Measurements from ENCODE around the gene EDN3.

Gene EDN3

DNA sequence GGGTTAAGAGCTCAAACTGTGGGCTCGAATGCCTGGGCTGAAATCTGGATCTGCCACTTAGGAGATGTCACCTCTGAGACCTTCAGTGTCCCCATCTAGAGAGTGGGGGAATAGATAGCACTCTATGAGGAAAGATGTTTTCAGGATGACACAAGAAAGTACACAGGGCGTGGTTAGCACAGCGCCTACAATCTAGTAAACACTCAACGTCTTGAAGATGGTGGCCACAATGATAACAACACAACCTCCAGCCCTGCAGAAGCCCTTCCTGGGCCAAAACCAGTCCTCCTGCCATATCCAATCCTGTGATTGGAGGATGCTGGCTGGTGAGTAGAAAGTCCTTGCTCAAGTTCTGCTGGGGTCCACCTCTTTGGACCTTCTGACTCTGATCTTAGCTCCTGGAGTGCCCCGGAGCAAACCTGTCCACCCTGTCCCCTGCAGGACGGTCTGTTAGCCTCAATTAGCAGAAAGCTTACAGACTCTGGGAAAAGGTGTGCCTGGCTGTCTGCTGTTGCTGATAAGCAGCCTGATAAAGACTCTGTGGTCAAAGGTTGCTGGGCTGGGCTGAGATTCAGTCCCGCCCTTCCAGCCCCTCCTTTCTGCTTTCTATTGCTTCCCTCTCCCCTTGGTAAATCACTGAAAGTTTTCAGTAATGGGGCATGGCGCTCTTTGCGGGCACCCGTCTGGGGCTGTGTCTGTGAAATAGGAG, 8.2 kb downstream of the EDN3 start:
- no peak for DNase-seq

- DNase-seq, result no peak
Measured at GRCh38 chr20:59309218-59309617, 8.8 kb downstream of the EDN3 start.

DNA sequence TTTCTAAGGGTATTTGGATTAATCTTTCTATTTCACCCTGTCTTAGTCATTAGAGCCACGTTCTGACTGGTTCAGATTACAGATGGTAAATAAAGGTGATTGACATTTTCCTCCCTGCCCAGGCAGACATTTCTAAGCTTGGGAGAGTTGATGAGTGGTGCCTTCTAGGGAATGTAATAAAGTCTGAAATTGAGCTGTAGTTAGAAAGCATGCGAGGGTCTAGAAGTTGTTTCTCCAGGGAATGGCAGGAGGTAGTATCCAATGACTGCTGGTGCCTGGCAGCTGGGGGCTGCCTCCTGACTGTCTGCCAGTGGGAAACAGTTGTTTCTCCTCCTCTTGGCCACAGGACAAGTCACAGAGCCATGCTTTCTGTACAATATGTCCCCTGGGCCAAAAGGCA, 14.6 kb downstream of the EDN3 start:
- no peak for DNase-seq

DNA sequence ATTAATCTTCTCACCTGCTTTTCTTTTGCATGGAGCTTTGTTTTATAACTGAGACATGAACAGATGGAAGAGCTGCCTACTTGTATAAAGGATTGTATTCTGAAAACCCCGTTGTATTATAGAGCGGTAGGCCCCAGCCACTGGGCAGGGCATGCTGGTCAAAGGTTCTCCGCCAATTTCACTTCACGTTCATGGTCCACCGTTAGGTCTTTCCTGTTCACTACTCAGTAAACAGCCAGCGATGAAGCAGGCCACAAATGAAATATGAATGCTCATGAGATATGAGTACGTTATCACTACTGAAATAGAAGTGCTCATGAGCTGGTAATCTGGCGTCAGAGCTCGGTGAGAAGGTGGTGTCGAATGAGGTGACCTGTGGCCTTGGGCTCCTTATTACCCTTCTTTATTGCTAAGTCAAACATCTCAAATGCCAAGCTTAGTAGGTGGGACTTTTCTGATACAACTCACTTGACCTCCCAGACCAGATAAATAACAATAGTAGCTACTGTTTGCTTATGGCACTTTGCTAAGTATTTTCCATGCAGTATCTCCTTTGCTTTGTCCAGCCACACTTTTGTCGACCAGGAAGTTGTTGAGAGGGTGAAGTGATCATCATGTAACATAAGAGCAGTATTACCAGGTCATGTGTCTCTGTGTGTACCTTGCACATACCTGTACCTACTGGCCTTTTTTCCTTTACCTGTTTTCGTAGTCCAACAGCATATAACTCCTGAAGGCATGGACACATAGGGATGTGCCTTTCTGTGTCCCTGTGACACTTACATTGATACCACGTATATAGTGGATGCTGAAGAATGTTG, 16.7 kb downstream of the EDN3 start:
- DNase-seq, result no peak

GRCh38 chr20:59318201-59318790, 17.9 kb downstream of the EDN3 start:
- no peak for DNase-seq

DNA sequence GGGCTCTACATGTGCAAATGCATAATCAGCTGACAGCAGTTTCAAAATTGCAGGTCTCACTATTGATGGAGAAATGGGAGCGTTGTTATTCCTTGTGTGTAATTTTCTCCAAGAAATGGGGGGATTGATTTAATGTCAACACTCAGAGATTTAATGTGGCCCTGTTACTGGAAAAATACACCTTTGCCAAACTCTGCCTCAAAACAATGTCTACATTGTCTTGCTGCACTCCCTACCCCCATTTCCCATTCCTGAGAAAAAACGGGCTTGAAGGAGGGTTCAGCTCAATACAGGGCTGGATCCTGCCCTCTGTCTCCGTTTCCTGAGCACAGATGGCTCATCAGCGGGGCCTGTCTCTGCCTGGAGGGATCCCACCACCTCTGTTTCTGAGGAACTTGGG, 18.4 kb downstream of the EDN3 start:
- DNase-seq, result no peak

DNA sequence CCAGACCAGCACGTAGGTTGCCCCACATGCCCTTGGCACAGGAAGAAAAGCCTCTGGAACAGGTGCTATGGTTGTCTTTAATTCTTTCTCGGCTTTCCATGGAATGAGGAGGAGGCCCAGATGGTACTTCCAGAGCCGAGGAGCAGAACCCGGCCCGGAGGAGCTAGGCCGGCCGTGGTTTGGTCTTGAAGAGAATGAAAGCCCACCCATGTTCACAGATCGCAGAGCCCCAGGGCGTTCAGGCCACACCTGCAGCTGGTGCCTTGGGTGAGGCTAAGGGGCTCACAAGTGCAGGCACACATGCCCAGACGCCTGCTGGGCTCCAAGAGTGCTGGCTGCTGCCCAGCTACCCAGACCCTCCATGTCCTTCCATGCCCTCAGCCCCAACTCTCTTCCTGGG, 20.0 kb downstream of the EDN3 start:
- no peak for DNase-seq

GRCh38 chr20:59320854-59321647, 20.6 kb downstream of the EDN3 start:
- no peak for DNase-seq

- no peak for DNase-seq
Measured at GRCh38 chr20:59322081-59322480, 21.7 kb downstream of the EDN3 start.

DNA sequence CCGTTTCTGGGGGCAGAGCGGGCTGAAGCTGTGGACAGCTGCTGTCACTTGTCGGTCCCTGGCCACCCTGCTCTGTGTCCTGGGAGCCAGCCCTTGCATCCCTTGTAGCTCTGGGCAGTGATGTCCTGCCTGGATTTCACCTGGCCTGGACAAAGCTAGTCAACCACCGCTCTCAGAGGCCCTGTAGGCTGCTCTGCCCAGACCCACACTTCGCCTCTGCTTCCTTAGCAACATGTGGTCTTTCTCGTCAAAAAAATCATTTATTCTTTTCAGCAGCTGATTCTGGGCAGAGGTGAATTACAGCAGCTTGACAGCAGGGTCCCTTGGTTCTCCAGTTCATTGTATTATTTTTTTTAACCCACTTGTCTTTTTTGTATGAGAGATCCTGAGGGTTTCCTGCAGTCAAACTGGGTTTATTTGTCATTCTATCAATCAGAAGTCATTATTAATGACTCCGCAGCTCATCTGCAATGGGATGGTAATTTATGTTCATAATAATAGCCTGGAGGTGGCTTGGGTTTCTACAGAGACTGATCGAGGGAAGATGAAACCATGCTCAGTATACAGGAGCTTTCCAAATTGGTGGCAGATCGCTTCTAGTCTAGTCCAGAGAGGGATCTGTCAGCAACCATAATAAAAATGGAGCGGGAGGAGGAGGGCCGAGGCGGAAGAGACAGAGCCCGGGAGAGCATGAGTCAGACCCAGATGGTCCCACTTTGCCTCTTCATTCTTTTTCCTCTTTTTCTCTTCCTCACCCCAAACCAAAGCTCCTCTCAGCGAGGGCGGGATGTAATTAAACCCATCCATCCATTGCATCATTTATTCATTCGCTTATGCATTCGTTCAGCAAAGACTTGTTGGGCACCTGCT, 22.4 kb downstream of the EDN3 start:
- DNase-seq, result no peak

- DNase-seq, result no peak
Measured at GRCh38 chr20:59323731-59324130, 23.3 kb downstream of the EDN3 start.

DNA sequence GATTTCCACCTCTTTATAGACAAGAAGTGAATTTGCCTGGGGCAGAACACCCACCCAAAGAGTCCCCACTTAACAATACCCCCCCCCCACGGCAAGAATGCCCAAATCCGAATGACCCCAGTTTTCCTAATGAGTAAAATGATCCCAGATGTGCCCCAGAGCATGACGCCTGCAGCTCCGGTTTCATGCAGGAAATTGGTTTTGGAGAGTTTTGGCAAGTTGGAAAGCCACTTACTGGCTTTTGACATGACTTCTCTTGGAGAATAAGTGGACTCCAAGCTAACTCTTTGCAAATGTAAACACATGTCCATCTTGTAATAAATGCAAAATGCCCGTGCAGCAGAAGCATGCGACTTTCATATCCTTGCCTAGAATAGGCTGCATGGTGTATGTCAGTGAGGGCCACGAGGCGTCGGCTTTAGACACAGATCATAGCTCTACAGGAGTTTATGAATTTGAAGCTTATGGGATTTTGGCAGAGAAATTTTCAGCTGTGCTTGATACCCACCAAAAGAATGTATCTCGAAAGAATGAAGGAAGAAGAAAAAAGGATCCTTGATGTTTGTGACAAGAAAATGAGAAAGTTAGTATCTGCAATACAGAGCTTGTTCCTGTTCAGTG, 24.2 kb downstream of the EDN3 start:
- no peak for DNase-seq

DNA sequence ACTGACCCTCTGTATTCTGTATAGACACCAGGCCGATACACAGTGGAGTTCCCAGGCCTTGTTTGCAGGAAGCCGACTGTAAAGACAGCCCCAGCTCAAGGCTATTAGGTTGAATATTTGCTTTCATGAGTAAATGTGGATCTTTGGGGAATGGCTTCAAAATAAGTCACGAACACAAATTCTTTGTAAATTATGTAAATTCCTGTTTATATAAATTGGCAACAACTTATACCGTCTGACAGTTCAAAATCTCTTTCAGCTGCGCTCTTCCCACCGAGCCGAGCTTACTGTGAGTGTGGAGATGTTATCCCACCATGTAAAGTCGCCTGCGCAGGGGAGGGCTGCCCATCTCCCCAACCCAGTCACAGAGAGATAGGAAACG, 24.7 kb downstream of the EDN3 start:
- no peak for DNase-seq

- no peak for DNase-seq
Measured at GRCh38 chr20:59326188-59326587, 25.8 kb downstream of the EDN3 start.

GRCh38 chr20:59328071-59328470, 27.7 kb downstream of the EDN3 start:
- DNase-seq, result no peak

GRCh38 chr20:59331721-59332329, 31.4 kb downstream of the EDN3 start:
- no peak for DNase-seq

GRCh38 chr20:59333260-59333845, 32.9 kb downstream of the EDN3 start:
- DNase-seq, result no peak

DNA sequence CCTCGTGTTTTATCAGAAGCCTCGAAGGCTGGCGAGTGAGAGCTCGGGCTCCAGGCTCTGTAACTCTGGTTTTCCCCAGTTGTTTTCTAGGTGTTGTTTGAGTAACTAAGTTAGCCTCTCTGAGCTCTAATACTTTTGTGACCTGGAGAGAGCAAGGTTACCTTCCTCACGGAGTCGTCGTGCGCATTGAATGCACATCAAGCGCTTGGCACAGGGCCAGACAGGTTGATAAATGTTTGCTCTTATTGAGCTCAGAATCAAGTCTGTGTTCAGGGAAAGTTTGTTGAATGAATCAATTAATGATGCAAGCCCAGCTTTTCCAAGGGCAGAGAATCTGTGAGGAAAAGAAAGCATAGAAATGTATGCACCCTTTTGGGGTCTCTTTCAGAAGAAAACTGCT, 33.5 kb downstream of the EDN3 start:
- DNase-seq, result no peak

DNA sequence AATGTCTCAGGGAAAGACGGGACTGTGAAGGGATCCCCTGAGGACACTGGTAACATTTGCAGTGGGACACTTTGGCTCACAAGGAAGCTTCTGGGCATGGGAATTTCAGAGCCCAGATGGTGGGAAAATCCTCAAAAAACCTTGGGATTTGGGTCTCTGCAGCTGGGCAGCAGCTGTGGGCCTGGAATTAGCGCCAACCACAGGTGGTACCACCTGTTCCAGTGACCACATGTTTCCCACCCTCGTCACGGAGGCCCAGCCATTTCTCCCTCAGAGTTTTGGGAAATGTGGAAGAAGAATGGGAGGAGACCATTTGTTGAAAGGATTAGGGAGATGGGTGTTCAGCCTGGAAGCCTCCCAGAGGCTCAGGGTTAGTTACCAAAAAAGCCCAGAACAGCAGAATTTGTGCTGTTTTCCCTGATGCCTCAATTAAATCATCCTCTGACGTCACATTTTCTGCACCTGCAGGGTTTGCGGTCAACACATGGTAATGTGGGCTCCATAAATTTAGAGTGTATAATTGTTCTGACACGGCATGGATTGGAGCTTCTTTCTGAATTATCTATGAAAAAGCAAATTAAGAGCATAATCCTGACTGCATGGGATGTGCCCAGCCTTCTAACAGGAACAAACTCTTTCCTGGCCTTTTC, 34.4 kb downstream of the EDN3 start:
- DNase-seq, result no peak

DNA sequence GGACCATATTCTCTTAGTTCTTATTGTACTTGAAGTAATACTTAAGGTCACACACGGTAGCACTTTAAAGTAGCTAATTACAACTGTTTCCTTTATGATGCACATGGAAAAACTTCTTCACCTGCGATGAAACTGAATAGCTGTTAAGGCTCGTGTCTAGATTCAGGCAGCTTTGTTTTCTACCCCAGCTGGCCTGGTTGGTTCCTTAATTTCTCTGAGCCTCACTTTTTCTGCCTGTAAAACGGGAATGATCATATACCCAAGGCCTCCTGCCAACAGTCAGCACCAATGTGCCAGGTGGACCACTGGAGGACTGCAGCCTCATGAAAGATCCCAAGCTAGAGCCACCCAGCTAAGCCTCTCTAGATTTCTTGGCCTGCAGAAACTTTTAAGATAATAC, 35.0 kb downstream of the EDN3 start:
- DNase-seq, result no peak

DNA sequence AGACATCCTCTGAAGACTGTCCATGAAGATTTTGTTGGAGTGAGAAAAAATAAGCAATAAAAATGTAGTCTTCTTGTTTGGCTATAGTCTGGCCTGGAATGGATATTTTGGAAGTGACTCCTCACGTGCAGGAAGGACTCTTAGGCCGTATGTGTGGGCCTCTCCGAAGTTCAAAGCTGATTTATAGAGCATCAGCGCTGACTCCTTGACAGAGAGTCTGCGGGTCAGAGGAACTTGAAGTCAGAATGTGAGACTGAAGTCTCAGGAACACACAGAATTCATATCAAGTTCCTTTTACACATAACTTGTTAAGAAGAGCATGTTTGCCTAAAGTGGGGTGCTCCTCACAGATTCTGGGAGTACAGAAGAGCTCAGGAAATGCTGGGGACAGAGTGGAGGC, 36.1 kb downstream of the EDN3 start:
- DNase-seq, result no peak
